NCI-H187 (cell line): ENCODE data around the gene MTARC2.
"Not testable (repeated sequence)": the region's sequence is repeated elsewhere in the genome, so short reads cannot be mapped to it uniquely, and the experiment has no call there.

Source experiments
- DNase-seq, 2 experiments: peaks; one replicate each; lab custom pipeline; 2025; lab: John Stamatoyannopoulos, UW

The MTARC2 gene

DNA sequence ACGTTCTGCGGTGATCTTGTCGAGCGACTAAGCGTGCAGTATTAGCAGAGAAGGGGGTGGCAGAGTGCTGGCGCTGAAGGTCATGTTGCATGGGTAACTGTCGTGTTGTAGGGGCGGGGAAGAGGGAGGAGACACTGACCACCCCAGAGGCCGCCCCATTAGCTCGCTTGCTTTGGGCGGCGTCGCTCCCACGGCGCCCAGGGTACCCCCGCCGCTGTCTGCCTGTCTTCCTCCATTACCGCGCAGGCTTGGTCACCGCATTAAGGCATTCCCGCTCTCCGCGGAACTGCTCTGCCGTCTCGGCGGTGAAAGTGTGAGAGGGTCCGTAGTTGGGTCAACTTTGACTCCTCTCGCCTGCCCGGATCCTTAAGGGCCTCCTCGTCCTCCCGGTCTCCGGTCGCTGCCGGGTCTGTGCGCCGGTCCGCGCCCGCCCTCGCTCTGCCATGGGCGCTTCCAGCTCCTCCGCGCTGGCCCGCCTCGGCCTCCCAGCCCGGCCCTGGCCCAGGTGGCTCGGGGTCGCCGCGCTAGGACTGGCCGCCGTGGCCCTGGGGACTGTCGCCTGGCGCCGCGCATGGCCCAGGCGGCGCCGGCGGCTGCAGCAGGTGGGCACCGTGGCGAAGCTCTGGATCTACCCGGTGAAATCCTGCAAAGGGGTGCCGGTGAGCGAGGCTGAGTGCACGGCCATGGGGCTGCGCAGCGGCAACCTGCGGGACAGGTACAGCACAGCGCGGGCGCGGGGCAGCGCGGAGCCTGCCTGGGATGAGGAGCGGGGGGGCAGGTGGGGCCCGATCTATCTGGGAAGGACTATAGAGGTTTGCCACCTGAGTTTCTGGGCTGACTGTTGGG lies at the start of gene MTARC2:
Gene MTARC2, plus strand, starts transcription at position 234 of the 846 bp plus-strand sequence. Its CDS starts 210 bp downstream, at position 444.
- DNase-seq, result no peak

DNA sequence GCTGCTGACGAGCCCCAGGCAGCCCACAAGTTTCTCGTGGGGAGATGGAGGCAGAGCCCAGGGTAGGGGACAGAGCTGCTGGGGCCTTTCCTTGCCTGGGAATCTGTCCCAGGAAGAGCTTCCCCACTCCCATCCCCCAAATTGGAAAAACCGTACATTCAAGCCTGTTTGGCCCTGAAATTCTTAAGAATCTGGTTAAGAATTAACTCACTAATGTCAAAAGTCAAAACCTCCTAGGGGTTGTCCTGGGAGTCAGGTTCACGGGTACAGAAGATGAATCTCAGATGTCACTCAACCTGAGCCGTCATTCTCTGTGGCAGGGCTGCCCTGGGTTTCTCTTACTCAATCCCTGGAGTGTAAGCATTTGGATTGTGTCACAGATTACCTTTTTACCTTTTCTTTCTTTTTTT lies 49.5 kb upstream of the MTARC2 start:
- DNase-seq, result no peak

DNA sequence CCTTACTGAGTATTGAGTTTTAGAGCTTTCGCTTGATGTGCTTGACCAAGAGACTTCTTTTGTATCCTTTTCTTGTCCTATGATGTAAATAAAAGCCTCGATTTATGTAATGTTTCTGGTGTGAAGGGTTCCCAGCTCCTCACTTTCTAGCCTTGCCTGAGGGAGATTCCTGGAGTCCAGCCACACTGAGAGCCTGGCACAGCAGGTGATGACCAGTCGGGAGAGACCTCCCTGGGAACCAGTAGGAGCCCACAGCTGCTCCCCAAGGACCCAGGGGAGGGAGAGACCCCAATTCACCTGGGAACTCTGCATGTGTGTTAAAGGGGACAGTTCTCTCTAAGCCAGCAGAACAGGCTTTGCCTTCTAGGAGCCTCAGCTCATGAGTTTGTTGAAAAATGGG lies 49.1 kb upstream of the MTARC2 start:
- DNase-seq, result no peak

DNA sequence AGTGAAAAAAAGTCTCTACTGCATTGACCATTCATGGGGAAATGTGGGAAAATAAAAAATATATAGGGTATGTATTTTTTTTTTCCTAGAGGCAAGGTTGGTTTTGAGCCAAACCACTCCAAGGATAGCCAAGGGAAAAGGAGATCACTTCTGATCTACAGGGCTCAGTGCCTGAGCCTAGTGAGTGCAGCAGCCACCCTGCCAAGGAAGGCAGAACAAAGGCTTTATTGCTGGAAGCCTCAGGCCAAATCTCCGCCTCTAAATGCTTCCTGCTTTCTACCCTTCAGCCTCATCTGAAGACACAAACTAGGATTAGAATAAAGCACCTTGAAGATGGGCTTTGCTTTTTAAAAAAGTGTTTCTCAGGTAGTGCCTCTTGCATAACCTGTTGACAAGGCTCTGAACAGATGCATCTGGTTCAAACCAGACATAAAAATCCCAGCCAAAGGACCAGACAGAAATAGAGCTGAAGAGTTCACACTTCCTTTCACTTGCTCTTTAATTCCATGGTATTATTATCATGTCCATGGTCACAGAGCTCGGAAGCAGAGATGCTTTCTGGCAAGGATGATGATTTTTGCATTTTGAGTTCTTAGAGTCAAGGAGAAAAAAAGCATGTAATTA lies 47.5 kb upstream of the MTARC2 start:
- no peak for DNase-seq

DNA sequence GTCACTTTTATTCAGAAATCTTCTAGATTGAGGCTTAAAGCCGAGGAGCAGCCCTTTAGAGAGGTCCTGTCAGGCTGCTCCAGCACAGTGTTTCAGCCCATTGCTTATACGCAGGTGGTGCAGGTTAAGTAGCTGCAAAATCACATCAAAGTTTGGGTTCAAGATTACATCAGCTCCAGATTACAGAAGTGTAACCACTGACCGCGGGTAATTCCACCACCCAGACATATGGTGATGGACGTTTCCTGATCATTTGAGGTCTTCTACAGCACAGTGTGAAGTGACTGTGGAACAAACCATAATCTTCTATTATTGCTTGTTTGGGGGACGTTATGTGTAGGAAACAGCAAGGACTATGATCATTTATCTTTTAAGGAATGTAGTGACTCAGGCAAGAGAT lies 46.1 kb upstream of the MTARC2 start:
- DNase-seq, result no peak

DNA sequence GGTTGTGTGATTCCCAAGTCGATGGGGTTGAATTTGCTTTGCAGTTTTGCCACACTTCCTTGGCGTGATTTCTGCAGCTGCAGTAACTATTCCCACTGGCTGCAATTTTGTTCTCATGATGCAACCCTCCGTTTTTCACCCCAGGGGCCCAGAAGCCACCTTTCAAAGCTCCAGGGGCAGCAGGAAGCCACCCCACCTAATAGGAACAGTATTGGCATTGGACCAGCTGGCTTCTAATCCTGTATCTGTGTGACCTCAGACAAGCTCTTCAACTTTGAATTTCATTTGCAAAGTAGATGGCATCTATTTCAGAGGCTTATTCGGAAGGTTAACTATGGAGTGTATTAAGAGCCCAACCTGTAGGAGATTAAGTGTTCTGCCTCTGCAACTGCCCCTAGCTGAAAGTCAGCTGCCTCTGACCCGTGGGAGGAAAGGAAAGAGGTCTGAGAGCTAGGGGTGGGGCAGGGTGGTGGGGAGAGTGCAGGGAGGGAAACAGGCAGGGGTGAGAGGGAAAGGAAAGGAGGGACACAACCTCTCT lies 45.3 kb upstream of the MTARC2 start:
- DNase-seq, result no peak

DNA sequence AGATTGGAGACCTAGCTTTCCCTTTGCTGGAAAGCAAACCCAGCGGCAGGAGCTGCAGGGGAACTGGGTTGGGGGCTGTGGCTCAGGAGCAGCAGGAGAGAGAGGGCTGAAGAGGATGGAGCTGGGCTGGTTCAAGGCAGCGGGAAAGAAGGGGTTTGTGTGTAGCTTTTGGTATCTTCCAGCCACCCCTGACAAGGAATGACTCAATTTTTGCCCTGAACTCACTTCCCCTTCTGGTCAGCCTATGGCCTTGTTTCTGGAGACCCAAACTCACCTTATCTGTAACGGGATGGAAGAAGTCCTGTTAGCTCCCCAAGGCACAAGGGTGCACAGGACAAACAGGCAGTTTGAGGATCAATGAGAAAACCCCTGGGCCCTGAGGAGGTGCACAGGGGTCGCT lies 44.8 kb upstream of the MTARC2 start:
- no peak for DNase-seq

DNA sequence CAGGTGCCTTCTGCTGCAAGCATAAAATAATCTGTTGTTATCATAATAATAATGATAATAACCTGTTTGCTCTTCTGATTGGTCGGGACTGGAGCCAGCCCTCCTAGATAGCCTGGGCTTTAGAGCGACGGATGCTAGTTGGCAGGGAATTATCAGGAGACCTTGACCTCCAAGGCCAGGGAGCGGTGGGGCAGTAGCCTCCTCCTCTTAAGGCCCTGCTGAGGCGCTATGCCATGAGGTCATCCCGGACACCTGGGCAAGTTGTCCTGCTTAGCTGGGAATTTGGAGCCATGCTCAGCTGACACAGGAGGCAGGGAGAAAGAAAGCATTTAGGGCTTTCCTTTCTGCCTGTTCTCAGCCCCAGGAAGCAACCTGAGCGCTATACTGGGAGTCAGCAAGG lies 42.3 kb upstream of the MTARC2 start:
- no peak for DNase-seq

DNA sequence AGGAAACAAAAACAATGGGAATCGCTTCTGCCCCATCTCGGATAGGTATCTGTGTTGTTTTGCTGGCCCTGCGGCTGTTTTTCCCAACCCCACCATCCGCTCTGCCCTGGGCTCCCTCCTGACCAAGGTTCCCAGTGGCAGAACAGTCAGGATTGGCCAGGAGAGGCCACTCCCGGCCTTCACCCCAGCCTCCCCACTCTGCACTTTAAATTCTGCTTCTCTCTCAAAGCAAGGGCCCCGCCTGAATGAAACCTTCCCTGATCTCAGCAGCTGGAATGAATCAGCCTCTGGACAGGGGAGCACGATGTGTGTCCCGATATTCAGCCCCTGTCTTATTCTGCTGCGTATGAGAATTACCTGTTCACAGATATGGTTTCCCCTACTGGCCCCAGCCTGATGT lies 41.6 kb upstream of the MTARC2 start:
- no peak for DNase-seq

DNA sequence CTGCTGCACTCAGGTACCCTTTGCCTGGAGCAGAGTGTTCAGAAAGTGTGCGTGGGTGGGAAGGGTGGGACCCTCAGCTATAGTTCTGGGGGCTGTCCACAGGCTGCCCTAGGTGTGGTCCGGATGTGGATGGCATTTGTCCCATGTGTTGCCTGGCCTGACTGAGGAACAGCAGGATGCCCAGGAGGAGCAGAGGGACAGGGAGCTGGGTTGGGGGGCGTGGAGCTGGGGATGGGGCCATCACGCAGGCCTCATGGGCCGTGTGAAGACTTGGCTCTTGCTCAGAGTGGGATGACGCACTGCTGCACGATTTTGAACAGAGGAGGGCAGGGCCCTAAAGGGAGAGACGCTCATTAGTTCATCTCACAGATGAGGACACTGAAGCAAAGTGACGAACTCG lies 41.0 kb upstream of the MTARC2 start:
- DNase-seq, result no peak

DNA sequence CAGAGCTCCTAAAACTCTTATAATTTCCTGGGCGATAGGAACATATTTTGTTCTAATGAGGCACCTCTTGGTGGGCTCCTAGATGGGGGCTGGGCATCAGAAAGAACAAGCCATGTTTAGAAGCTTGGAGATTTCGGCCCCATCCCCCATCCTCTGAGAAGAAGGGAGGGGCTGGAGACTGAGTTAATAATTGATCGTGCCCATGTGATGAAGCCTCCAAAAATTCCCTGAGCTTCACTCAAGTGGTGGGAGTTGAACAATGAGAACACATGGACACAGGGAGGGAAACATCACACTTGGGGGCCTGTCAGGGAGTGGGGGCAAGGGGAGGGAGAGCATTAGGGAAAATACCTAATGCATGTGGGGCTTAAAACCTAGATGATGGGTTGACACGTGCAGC lies 39.9 kb upstream of the MTARC2 start:
- no peak for DNase-seq

DNA sequence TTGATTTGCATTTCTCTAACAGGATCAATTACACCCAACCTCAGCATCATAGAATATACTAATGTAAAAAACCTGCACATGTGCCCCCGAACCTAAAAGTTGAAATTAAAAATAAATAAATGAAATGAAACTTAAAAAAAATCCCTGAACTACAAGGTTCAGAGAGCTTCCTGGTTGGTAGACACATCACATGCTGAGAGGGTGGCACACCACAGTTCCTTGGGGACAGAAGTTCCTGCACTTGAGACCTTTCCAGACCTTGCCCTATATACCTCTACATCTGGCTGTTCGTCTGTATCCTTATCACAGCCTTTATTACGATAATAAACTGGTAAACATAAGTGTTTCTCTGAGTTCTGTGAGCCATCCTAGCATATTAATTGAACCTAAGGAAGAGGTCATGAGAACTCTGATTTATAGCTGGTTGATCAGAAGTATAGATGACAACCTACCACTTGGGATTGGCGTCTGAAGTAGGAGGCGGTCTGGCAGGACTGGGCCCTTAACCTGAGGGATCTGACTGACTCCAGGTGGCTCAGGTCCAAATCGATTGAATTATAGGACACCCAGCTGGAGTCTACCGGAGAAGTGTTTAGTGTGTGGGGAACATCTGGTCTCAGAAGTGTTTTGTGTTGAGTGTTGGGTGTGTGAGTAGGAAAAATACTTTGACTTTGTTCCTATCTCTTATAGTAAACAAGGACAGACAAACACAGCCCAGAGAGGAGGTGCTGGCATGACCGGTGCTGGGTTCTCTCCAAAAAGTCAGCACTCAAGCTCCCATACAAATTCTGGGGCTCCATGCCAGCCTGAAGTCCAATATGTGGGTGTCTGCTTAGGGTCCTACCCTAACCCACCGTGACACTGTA lies 39.0 kb upstream of the MTARC2 start:
- DNase-seq, result no peak

DNA sequence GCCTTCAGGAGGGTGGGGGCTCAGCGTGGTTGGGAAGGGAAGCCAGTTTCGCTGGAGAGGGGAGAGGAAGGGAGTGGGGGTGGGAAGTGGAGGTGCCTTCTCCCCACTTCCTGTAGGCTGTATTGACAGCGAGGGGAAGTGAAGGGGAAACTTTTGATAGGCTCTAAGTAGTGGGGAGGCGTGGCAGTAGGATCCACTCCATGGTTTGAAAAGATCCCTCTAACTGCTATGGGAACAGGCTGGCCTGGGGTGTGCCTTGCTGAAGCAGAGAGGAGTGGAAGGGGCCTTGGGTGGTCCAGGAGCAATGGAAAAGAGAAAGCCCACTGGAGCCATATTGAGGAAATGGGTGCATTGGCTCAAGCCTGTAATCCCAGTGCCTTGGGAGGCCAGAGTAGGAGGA lies 37.8 kb upstream of the MTARC2 start:
- no peak for DNase-seq

DNA sequence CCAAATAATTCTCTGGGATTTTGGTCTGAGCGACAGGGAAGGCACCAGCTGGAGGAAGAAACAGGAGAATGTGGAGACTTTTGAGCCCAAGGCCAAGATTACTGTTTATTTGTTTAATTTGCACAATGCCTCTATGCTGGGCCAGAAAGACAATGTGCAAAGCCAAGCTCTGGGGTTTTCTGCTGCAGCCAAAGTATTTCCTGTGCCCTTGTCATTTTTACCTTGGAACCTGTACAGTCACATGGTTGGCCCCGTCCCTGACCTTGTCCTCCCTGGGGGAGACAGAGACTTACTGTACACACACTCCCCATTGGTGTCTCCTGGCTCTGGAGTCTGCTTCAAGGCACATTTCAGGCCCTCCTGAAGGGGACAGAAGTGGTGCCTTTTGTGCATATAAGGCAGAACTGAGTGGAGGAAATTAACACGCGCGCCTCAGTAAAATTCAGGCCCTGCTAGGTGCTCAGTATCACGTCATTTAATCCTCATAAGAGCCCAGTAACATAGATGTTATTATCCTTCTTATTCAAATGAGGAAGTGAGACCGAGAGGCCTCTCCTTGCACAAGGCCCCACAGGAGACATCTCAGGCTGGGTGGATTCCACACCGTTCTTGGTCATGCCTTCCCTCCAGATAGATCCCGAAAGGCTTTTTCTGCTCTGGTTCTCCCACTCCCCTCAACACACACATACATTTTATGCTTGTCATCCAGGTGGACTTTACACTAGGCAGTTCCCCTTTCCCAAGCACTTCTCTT lies 36.9 kb upstream of the MTARC2 start:
- no peak for DNase-seq

DNA sequence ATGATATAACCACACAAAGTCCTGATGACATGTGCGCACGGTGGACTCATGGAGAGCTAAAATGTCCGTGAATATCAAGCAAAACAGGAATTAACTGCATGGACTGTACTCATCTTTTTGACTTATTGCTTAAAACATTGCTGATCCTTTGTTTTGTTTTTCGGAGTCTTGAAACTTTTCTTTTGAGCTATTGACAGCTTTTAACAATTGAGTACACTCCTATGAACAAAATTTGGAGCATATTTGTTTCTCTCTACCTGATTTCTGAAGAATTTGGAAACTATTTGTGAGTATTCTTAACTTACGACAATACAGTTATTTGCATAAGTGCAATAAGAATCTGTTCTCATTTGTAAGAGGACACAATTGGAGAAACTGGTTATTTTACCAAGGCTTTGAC lies 32.1 kb upstream of the MTARC2 start:
- DNase-seq, result not testable (repeated sequence)

DNA sequence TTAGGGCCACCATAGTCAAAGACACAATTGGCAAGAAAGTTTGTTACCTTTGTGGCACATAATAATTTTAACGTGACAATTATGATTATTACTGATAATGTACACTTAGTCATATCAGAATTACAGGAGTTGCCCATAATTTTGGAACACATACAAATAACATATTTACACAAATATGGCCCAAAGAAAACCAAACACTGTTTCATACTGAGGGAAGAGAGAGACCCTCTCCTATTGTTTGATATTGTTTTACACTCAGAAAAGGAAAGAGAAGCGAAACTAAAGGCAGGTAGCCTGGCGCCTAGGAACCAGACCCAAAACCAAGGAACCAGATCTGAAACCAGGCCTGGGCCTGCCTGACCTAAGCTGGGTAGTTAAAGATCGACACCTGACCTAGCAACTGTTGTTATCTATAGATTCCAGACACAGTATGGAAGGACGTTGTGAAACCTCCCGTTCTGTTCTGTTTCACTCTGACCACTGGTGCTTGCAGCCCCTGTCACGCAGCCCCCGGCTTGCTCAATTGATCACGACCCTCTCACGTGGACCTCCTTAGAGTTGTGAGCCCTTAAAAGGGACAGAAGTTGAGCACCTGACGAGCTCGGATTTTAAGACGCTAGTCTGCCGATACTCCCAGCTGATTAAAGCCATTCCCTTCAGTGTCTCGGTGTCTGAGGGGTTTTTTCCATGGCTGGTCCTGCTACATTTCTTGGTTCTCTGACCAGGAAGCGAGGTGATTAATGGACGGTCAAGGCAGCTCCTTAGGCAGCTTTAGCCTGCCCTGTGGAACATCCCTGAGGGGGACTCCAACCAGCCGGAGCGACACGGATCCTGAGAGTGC lies 30.1 kb upstream of the MTARC2 start:
- DNase-seq, result no peak

DNA sequence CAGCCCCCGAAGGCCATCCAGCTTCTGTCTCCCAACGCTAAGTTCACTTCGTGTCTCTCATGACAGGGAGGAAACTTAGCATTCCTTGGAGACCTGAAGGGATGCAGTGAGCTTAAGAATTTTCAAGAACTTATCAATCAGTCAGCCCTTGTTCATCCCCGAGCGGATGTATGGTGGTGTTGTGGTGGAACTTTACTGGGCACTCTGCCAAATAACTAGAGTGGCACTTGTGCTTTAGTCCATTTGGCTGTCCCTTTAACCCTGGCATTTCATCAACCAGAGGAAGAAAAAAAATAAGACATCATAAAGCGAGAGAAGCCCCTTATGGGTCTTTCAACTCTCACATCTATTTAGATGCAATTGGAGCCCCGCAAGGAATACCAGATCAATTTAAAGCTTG lies 26.9 kb upstream of the MTARC2 start:
- not testable (repeated sequence) for DNase-seq

DNA sequence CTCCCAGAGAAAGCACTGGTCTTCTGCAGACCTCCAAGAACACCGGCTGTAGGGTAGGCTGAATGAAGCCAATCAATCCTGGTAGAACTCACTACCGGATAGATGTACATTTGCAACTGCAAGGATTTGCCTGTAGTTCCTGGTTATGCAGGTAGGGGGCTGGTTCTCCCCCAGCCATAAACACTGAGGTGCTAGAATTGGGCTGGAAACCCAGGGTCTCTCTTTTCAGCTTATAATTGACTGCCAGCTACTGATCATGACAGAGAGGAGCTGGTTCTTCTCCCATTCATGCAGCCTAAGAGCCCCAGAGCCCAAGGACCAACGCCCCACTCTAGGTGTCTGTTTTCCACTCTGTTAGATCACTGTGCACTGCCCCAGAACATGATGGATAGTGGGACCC lies 21.5 kb upstream of the MTARC2 start:
- no peak for DNase-seq

DNA sequence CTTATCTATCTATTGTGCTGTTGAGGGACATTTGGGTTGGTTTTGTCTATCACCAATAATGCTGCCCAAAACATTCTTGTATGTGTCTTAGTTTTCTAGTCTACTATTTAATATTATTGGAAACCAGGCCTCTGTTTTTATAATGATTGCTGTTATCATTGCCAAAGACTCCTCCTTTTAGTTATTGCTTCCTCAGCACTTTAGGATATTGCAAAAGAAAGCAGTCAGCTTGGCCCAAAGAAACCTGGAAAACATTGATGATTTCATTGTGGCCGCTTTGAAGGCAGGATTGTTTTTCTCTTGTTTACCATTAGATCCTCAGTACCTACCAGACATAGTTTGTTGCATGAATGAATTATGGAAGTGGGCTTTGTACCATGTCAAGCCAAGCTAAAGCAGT lies 20.6 kb upstream of the MTARC2 start:
- DNase-seq, result no peak

DNA sequence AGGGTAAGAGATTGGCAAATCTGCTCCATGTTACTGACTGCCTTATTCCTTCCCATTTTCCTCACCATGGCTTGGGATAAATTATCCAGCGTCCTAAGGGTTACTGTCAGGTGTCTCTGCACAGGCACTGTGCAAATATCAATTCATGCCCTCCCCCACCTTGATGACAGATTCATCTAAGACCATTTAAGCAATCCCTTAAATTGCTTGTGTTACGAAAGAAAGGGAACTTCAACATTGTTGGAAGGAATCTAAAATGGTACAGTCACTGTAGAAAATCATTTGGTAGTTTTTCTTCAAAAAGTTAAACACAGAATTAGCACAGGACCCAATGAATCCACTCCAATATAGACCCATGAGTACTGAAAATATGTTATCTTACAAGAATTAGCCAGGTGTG lies 17.6 kb upstream of the MTARC2 start:
- DNase-seq, result no peak

DNA sequence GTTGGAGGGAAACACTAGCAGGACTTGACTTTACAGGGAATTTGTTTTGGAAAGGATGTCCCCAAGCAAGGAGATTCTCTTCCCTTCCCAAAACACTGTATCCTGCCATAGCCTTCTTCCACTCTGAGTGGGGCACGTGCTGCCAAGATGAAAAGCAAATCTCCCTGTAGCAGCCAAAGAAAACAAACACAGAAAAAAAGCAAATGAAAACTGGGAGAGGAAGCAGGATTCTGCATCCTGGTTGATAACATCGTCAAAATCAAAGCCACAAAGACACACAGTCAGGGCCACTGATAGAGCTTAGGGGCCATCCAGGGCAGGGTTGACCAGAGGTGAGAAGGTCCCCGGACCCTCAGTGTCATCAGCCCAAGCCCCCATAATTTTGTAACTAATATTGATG lies 16.0 kb upstream of the MTARC2 start:
- no peak for DNase-seq
